GM06990 (cell line): Measurements from ENCODE around the gene SLC5A1.
"Not testable (repeated sequence)": the region's sequence is repeated elsewhere in the genome, so short reads cannot be mapped to it uniquely, and the experiment has no call there.

ENCODE experiments used
- DNase-seq: peaks from one replicate; pipeline ENCODE4 v3.0.0-alpha.2; 2011; ENCODE audit not compliant: insufficient read length; ENCODE audit errors: extremely low read depth
- H3K27me3 ChIP-seq: replicated peaks from 2 replicates; pipeline ENCODE4 v1.6.0; 2011; ENCODE audit warnings: low read length; ENCODE audit not compliant: control insufficient read depth, insufficient read depth
- H3K36me3 ChIP-seq: 2 replicates; pipeline ENCODE4 v1.5.1; 2011; ENCODE audit warnings: low read length; ENCODE audit not compliant: control insufficient read depth, insufficient read depth
- H3K4me3 ChIP-seq: replicated peaks from 2 replicates; pipeline ENCODE4 v1.5.1; 2011; ENCODE audit warnings: low read depth, mild to moderate bottlenecking, control low read depth, low read length
- TF ChIP-seq, protein P1 (sequence below): IDR thresholded peaks from 2 replicates; pipeline ENCODE4 v1.5.1; 2011; ENCODE audit warnings: low read length, control low read depth, mild to moderate bottlenecking, inconsistent platforms; ENCODE audit not compliant: insufficient read depth, poor library complexity, severe bottlenecking

SLC5A1 gene

DNA sequence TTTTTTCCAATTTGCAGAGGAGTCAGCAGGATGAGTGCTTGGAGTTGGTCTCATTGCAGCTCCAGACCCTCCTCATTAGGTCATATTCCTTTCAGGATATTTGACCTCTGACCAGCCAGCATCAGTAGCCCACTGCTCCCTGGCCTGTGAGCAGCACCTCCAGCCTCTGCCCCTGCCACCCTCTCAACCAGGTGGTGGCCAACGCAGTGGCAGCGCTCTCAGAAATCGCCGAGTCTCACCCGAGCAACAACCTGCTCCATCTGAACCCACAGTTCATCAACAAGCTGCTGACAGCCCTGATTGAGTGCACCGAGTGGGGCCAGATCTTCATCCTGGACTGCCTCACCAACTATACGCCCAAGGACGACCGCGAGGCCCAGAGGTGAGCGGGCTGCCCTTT lies 89.1 kb downstream of the SLC5A1 start:
- H3K27me3 ChIP-seq, result no peaks in the 10 kb centered on the region
- no peaks in the 10 kb centered on the region for H3K36me3 ChIP-seq
- no peak overlapping the region for H3K4me3 ChIP-seq
- TF ChIP-seq, protein P1, sequence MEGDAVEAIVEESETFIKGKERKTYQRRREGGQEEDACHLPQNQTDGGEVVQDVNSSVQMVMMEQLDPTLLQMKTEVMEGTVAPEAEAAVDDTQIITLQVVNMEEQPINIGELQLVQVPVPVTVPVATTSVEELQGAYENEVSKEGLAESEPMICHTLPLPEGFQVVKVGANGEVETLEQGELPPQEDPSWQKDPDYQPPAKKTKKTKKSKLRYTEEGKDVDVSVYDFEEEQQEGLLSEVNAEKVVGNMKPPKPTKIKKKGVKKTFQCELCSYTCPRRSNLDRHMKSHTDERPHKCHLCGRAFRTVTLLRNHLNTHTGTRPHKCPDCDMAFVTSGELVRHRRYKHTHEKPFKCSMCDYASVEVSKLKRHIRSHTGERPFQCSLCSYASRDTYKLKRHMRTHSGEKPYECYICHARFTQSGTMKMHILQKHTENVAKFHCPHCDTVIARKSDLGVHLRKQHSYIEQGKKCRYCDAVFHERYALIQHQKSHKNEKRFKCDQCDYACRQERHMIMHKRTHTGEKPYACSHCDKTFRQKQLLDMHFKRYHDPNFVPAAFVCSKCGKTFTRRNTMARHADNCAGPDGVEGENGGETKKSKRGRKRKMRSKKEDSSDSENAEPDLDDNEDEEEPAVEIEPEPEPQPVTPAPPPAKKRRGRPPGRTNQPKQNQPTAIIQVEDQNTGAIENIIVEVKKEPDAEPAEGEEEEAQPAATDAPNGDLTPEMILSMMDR, result no peak
- DNase-seq, result no peak

DNA sequence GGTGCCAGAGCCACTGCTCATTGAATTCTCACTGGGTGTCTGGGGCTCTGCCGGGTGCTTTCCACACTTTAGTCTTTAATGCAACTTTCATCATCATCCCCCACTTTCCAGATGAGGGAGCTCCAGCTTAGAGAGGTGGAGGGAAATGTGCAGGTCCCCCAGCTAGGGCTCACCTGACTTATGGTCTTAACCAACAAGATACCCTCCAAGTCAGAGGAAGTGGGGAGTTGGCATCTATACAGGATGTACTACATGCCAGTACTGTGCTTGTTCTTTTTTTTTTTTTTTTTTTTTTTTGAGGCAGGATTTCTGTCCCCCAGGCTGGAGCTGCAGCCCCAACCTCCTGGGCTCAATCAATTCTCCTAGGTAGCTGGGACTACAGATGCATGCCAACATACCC lies 89.7 kb downstream of the SLC5A1 start:
- no peak for DNase-seq
- no peaks in the 10 kb centered on the region for H3K27me3 ChIP-seq

DNA sequence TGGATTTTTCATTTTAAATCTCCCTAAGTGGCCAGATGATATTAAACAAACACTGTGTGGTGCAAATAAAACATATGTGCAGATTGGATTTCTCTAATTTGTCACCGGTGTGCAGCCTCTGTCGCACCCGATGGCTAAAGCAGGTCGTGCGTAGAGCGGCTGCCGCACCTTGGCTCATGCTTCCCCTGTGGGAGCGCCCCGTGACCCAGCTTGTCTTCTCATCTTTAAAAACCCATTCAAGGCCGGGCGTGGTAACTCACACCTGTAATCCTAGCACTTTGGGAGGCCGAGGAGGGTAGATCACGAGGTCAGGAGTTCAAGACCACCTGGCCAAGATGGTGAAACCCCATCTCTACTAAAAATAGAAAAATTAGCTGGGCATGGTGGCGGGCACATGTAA lies 91.7 kb downstream of the SLC5A1 start:
- not testable (repeated sequence) for H3K4me3 ChIP-seq, DNase-seq, H3K36me3 ChIP-seq, H3K27me3 ChIP-seq

More for the DNA sequence above, 89.7 kb downstream of the SLC5A1 start:
- Histone ChIP-seq H3K36me3 (no peaks in the 10 kb centered on the region), H3K4me3 (no peak overlapping the region)
- TF ChIP-seq, protein P1, result no peak

DNA sequence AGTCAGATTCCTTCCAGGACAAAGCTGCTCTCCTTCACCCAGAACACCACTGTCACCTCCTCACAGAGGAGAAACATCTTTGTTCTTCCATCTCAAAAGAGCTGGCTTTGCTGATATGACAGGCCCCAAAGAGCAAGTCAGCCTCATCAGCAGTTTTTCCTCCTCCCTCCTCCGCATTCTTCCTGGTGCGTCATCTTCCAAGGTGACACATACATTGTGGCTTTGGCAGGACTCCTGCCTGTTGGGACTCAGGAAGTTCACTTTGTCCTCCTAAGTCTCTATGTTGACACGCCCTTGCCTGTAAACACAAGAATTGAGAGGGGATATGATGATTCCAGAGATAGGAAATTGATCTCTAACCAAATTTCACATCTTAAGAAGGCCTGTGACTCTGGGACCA lies 92.9 kb downstream of the SLC5A1 start:
- not testable (repeated sequence) for DNase-seq, H3K4me3 ChIP-seq, H3K27me3 ChIP-seq, H3K36me3 ChIP-seq

DNA sequence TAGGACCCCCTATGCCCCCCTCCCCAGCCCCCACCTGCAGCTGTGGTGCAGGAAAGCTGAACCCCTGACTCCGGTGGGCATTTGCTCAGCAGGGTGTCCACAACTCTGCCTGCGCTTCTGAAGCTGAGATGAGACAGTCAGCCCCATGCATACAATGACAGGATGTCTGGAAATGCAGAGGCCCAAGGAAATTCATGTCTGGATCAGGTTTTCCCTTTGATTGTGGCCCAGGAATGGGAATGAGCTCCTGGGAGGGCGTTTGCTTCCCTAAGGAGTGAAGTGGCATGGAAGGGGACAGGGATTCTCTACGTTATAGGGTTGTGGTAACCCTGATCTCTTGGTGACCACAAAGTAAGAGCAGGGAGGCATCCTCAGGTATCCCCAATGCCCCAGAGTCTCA lies 93.8 kb downstream of the SLC5A1 start:
- DNase-seq, H3K27me3 ChIP-seq, H3K36me3 ChIP-seq, H3K4me3 ChIP-seq: not testable (repeated sequence)

DNA sequence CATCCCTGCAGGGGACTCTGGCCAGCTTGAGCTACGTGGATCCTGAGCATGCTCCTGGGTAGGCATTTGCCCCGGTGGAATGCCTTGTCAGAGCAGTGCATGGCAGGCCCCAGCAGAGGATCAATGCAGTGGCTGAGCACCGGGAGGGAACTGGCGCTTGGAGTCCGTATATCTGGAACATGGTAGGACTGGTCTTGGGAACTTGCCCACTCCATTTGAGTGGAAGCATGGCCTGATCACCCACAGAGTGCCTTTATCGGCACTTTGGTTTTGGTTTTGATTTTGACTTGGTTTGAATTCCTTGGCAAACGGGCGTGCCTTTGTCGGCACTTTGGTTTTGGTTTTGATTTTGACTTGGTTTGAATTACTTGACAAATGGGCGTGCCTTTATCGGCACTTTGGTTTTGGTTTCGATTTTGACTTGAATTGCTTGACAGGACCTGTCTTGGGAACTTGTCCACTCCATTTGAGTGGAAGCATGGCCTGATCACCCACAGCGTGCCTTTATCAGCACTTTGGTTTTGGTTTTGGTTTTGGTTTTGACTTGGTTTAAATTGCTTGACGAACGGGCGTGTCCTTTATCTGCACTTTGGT lies 94.8 kb downstream of the SLC5A1 start:
- not testable (repeated sequence) for DNase-seq, H3K36me3 ChIP-seq, H3K27me3 ChIP-seq
- peak overlapping the region; percentile 43 for H3K4me3 ChIP-seq

DNA sequence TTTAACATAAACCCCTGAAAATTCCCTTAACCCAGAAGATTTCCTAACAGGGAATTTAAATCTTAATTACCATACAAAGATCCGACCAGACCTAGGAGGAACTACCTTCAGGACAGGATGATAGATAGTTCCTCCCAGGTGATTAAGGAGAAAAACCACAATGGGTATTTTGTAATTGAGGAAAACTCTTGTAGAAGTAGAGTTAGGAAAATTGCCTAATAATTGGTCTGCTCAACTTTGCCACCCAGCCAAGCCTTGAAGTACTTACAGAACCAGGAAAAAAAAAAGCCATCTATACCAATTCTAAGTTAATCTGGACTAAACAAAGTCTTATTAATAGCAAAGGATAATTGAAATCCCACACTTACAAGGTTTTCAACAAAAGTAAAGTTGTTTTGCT lies 95.5 kb downstream of the SLC5A1 start:
- DNase-seq, H3K36me3 ChIP-seq, H3K4me3 ChIP-seq, H3K27me3 ChIP-seq: not testable (repeated sequence)

DNA sequence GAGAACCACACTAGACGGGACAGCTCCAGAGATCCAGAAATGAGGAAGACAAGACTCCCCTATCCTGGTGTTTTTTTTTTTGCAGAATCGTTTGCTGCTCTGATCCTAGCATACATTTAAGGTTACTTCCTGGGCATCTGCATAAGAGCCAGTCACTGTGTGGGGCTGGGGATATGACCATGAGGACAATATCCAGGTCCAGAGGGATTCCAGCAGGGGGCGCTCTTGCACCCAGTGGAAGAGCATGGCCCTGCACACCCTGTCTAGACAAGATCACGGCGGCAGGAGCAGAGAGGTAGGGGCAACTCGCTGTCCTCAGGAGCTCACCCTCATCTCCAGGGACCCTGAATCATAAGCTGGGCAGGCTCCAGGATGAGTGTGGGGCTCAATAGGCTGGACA lies 97.6 kb downstream of the SLC5A1 start:
- not testable (repeated sequence) for H3K27me3 ChIP-seq, H3K36me3 ChIP-seq, DNase-seq, H3K4me3 ChIP-seq
- TF ChIP-seq, protein P1, result peak; percentile 43
